K562 treated with DMSO at 1 percent for 48 hours (cell line): Measurements from ENCODE around the gene COQ5. TPM values are rescaled to one million over a fixed set of nuclear protein-coding genes. Genes with fewer than 3 reads are reported as not detected.

Experiments
- total RNA-seq: library from RNA; unstranded; fragments of 300-600 nt; gene quantifications from 2 replicates; pipeline ENCODE4 v1.2.3, GENCODE V29; 2022; ENCODE audit warnings: low replicate concordance; ENCODE audit errors: extremely low read depth

COQ5 gene
- not detected in 2 replicates for total RNA-seq

GRCh38 chr12:120528861-120529525, at the start of gene COQ5:
COQ5 (minus strand) TSS chr12:120529158; CDS start chr12:120529141, 17 bp downstream.

GRCh38 chr12:120534203-120534702, 5.3 kb upstream of the COQ5 start, which contains the start of gene RNF10:
RNF10 (plus strand) TSS chr12:120534356; CDS start chr12:120534812, 456 bp downstream.

GRCh38 chr12:120495731-120496412, 33.1 kb downstream of the COQ5 start, which contains the start of gene DYNLL1:
DYNLL1 (plus strand) TSS chr12:120496113; CDS start chr12:120496422, 309 bp downstream.

GRCh38 chr12:120469450-120470149, 59.4 kb downstream of the COQ5 start, which contains the start of gene SRSF9:
SRSF9 (minus strand) TSS chr12:120469748; CDS start chr12:120469609, 139 bp downstream.

Other genes starting within 250 kb of the COQ5 start
- gene RNU4-2, start 237.3 kb downstream of the COQ5 start, total RNA-seq: not detected in 2 replicates
- not detected in 2 replicates for gene RNU4-1, start 235.9 kb downstream of the COQ5 start, total RNA-seq
- gene SIRT4, start 226.8 kb downstream of the COQ5 start, total RNA-seq: not detected in 2 replicates
- gene PLA2G1B, start 201.4 kb downstream of the COQ5 start, total RNA-seq: not detected in 2 replicates
- not detected in 2 replicates for gene MSI1, start 160.0 kb downstream of the COQ5 start, total RNA-seq
- not detected in 2 replicates for gene COX6A1, start 91.0 kb downstream of the COQ5 start, total RNA-seq
- gene TRIAP1, start 82.8 kb downstream of the COQ5 start, total RNA-seq: not detected in 2 replicates
- not detected in 2 replicates for gene GATC, start 82.7 kb downstream of the COQ5 start, total RNA-seq
- gene SRSF9, start 59.4 kb downstream of the COQ5 start, total RNA-seq: not detected in 2 replicates
- gene DYNLL1, start 33.0 kb downstream of the COQ5 start, total RNA-seq: not detected in 2 replicates
- not detected in 2 replicates for gene RNF10, start 5.2 kb upstream of the COQ5 start, total RNA-seq
- not detected in 2 replicates for gene POP5, start 52.2 kb upstream of the COQ5 start, total RNA-seq
- not detected in 2 replicates for gene CABP1, start 111.5 kb upstream of the COQ5 start, total RNA-seq
- 105 TPM in 1 of 2 replicates, not detected in the other for gene MLEC, start 158.0 kb upstream of the COQ5 start, total RNA-seq
- not detected in 2 replicates for gene UNC119B, start 181.3 kb upstream of the COQ5 start, total RNA-seq
- not detected in 2 replicates for gene ACADS, start 196.7 kb upstream of the COQ5 start, total RNA-seq